ENCODE results near the gene SLC26A6.

SLC26A6 gene

GRCh38 chr3:48633256-48633655 is 2.0 kb downstream of the SLC26A6 start:
- Histone ChIP-seq H3K36me3 (ENCODE audit: control insufficient read depth, insufficient read depth, low read length) (peaks cover 11% of the 10 kb centered on the region), H3K9me3 (ENCODE audit: control insufficient read depth, low read length) (no peaks in the 10 kb centered on the region), H3K27me3 (ENCODE audit: control insufficient read depth, insufficient read depth, low read length, poor library complexity, severe bottlenecking) (no peaks in the 10 kb centered on the region), H3K4me3 (ENCODE audit: insufficient read depth, low read depth, low read length) (no peak overlapping the region), H3K27ac (ENCODE audit: insufficient read depth, low read depth, low read length, poor library complexity, severe bottlenecking) (no peak overlapping the region), H3K4me1 (ENCODE audit: control insufficient read depth, insufficient read depth, low read length) (peaks cover 11% of the 10 kb centered on the region)
- WGBS, 2 experiments = 96% methylated on average over 15 of the region's 15 CpGs

GRCh38 chr3:48631516-48632448 is 3.5 kb downstream of the SLC26A6 start:
- Histone ChIP-seq H3K4me3 (ENCODE audit: insufficient read depth, low read depth, low read length) (no peak overlapping the region), H3K27ac (ENCODE audit: insufficient read depth, low read depth, low read length, poor library complexity, severe bottlenecking) (no peak overlapping the region), H3K9me3 (ENCODE audit: control insufficient read depth, low read length) (no peaks in the 10 kb centered on the region), H3K36me3 (ENCODE audit: control insufficient read depth, insufficient read depth, low read length) (peaks cover 14% of the 10 kb centered on the region), H3K4me1 (ENCODE audit: control insufficient read depth, insufficient read depth, low read length) (peaks cover 11% of the 10 kb centered on the region), H3K27me3 (ENCODE audit: control insufficient read depth, insufficient read depth, low read length, poor library complexity, severe bottlenecking) (no peaks in the 10 kb centered on the region)
- 95 to 96% methylated on average over 22 of the region's 22 CpGs for WGBS, 2 experiments

GRCh38 chr3:48630833-48631232 is 4.4 kb downstream of the SLC26A6 start:
- WGBS, 2 experiments = 93 to 96% methylated on average over 12 of the region's 12 CpGs
- H3K27ac ChIP-seq (ENCODE audit: insufficient read depth, low read depth, low read length, poor library complexity, severe bottlenecking) = no peak overlapping the region
- H3K4me3 ChIP-seq (ENCODE audit: insufficient read depth, low read depth, low read length) = no peak overlapping the region
- H3K9me3 ChIP-seq (ENCODE audit: control insufficient read depth, low read length) = no peaks in the 10 kb centered on the region
- H3K36me3 ChIP-seq (ENCODE audit: control insufficient read depth, insufficient read depth, low read length) = peaks cover 16% of the 10 kb centered on the region
- H3K27me3 ChIP-seq (ENCODE audit: control insufficient read depth, insufficient read depth, low read length, poor library complexity, severe bottlenecking) = no peaks in the 10 kb centered on the region
- H3K4me1 ChIP-seq (ENCODE audit: control insufficient read depth, insufficient read depth, low read length) = peaks cover 6% of the 10 kb centered on the region

- H3K9me3 ChIP-seq (ENCODE audit: control insufficient read depth, low read length) = no peaks in the 10 kb centered on the region
- H3K27ac ChIP-seq (ENCODE audit: insufficient read depth, low read depth, low read length, poor library complexity, severe bottlenecking) = no peak overlapping the region
- peaks cover 16% of the 10 kb centered on the region for H3K36me3 ChIP-seq (ENCODE audit: control insufficient read depth, insufficient read depth, low read length)
- no peak overlapping the region for H3K4me3 ChIP-seq (ENCODE audit: insufficient read depth, low read depth, low read length)
- 95 to 99% methylated on average over 8 of the region's 8 CpGs for WGBS, 2 experiments
- H3K4me1 ChIP-seq (ENCODE audit: control insufficient read depth, insufficient read depth, low read length) = peaks cover 6% of the 10 kb centered on the region
- no peaks in the 10 kb centered on the region for H3K27me3 ChIP-seq (ENCODE audit: control insufficient read depth, insufficient read depth, low read length, poor library complexity, severe bottlenecking)
These were observed 4.9 kb downstream of the SLC26A6 start for GRCh38 chr3:48630407-48630806.

GRCh38 chr3:48629894-48630293 is 5.4 kb downstream of the SLC26A6 start:
- Histone ChIP-seq H3K36me3 (ENCODE audit: control insufficient read depth, insufficient read depth, low read length) (peaks cover 16% of the 10 kb centered on the region), H3K27me3 (ENCODE audit: control insufficient read depth, insufficient read depth, low read length, poor library complexity, severe bottlenecking) (no peaks in the 10 kb centered on the region), H3K4me1 (ENCODE audit: control insufficient read depth, insufficient read depth, low read length) (peaks cover 6% of the 10 kb centered on the region), H3K9me3 (ENCODE audit: control insufficient read depth, low read length) (no peaks in the 10 kb centered on the region), H3K27ac (ENCODE audit: insufficient read depth, low read depth, low read length, poor library complexity, severe bottlenecking) (no peak overlapping the region), H3K4me3 (ENCODE audit: insufficient read depth, low read depth, low read length) (no peak overlapping the region)
- WGBS, 2 experiments = 96% methylated on average over 12 of the region's 12 CpGs

- no peaks in the 10 kb centered on the region for H3K4me1 ChIP-seq (ENCODE audit: control insufficient read depth, insufficient read depth, low read length)
- H3K9me3 ChIP-seq (ENCODE audit: control insufficient read depth, low read length) = no peaks in the 10 kb centered on the region
- no peaks in the 10 kb centered on the region for H3K27me3 ChIP-seq (ENCODE audit: control insufficient read depth, insufficient read depth, low read length, poor library complexity, severe bottlenecking)
- 95 to 97% methylated on average over 13 of the region's 13 CpGs for WGBS, 2 experiments
- H3K27ac ChIP-seq (ENCODE audit: insufficient read depth, low read depth, low read length, poor library complexity, severe bottlenecking) = no peak overlapping the region
- peaks cover 16% of the 10 kb centered on the region for H3K36me3 ChIP-seq (ENCODE audit: control insufficient read depth, insufficient read depth, low read length)
- no peak overlapping the region for H3K4me3 ChIP-seq (ENCODE audit: insufficient read depth, low read depth, low read length)
These were observed 6.8 kb downstream of the SLC26A6 start for GRCh38 chr3:48628277-48629017.

GRCh38 chr3:48625600-48625999 is 9.7 kb downstream of the SLC26A6 start:
- Histone ChIP-seq H3K9me3 (ENCODE audit: control insufficient read depth, low read length) (no peaks in the 10 kb centered on the region), H3K4me1 (ENCODE audit: control insufficient read depth, insufficient read depth, low read length) (no peaks in the 10 kb centered on the region), H3K27ac (ENCODE audit: insufficient read depth, low read depth, low read length, poor library complexity, severe bottlenecking) (no peak overlapping the region), H3K27me3 (ENCODE audit: control insufficient read depth, insufficient read depth, low read length, poor library complexity, severe bottlenecking) (no peaks in the 10 kb centered on the region), H3K4me3 (ENCODE audit: insufficient read depth, low read depth, low read length) (no peak overlapping the region), H3K36me3 (ENCODE audit: control insufficient read depth, insufficient read depth, low read length) (peaks cover 5% of the 10 kb centered on the region)
- WGBS, 2 experiments = 95 to 96% methylated on average over 6 of the region's 6 CpGs

GRCh38 chr3:48624767-48625166 is 10.5 kb downstream of the SLC26A6 start:
- Histone ChIP-seq H3K4me3 (ENCODE audit: insufficient read depth, low read depth, low read length) (no peak overlapping the region), H3K27ac (ENCODE audit: insufficient read depth, low read depth, low read length, poor library complexity, severe bottlenecking) (no peak overlapping the region), H3K36me3 (ENCODE audit: control insufficient read depth, insufficient read depth, low read length) (peaks cover 5% of the 10 kb centered on the region), H3K27me3 (ENCODE audit: control insufficient read depth, insufficient read depth, low read length, poor library complexity, severe bottlenecking) (no peaks in the 10 kb centered on the region), H3K4me1 (ENCODE audit: control insufficient read depth, insufficient read depth, low read length) (no peaks in the 10 kb centered on the region), H3K9me3 (ENCODE audit: control insufficient read depth, low read length) (no peaks in the 10 kb centered on the region)
- 91 to 95% methylated on average over 10 of the region's 10 CpGs for WGBS, 2 experiments

- H3K36me3 ChIP-seq (ENCODE audit: control insufficient read depth, insufficient read depth, low read length) = peaks cover 12% of the 10 kb centered on the region
- H3K27me3 ChIP-seq (ENCODE audit: control insufficient read depth, insufficient read depth, low read length, poor library complexity, severe bottlenecking) = no peaks in the 10 kb centered on the region
- H3K27ac ChIP-seq (ENCODE audit: insufficient read depth, low read depth, low read length, poor library complexity, severe bottlenecking) = no peak overlapping the region
- no peaks in the 10 kb centered on the region for H3K4me1 ChIP-seq (ENCODE audit: control insufficient read depth, insufficient read depth, low read length)
- WGBS, 2 experiments = 87 to 88% methylated on average over 6 of the region's 6 CpGs
- H3K4me3 ChIP-seq (ENCODE audit: insufficient read depth, low read depth, low read length) = no peak overlapping the region
- no peaks in the 10 kb centered on the region for H3K9me3 ChIP-seq (ENCODE audit: control insufficient read depth, low read length)
These were observed 11.3 kb downstream of the SLC26A6 start for GRCh38 chr3:48623851-48624547.

GRCh38 chr3:48621461-48621869 is 13.8 kb downstream of the SLC26A6 start, which contains the start of gene TMEM89:
Gene TMEM89 (minus strand): TSS chr3:48621769. CDS start chr3:48621756, 13 bp downstream.
- Histone ChIP-seq H3K9me3 (ENCODE audit: control insufficient read depth, low read length) (no peaks in the 10 kb centered on the region), H3K4me3 (ENCODE audit: insufficient read depth, low read depth, low read length) (no peak within 1 kb of the TSS), H3K27me3 (ENCODE audit: control insufficient read depth, insufficient read depth, low read length, poor library complexity, severe bottlenecking) (no peaks in the 10 kb centered on the region), H3K27ac (ENCODE audit: insufficient read depth, low read depth, low read length, poor library complexity, severe bottlenecking) (no peak within 1 kb of the TSS), H3K36me3 (ENCODE audit: control insufficient read depth, insufficient read depth, low read length) (peaks cover 7% of the 10 kb centered on the region), H3K4me1 (ENCODE audit: control insufficient read depth, insufficient read depth, low read length) (no peaks in the 10 kb centered on the region)
- WGBS, 2 experiments = 95% methylated on average over 19 of the region's 19 CpGs

All from ectodermal cell (in vitro differentiated cells).